ENCODE data around the gene ADGRD2. TPM values are rescaled to one million over a fixed set of nuclear protein-coding genes. Genes with fewer than 3 reads are reported as not detected.

Gene ADGRD2
- total RNA-seq, 2 experiments from 2014 or later: not detected

- H3K27ac Mint-ChIP-seq: no peak overlapping the region
- POLR2A ChIA-PET: no interaction called here
- H3K4me1 Mint-ChIP-seq (ENCODE audit: low read depth): no peaks in the 10 kb centered on the region
- CTCF ChIA-PET: interaction anchor here (1.3 kb wide), 1 partner anchor 22 kb away, joined by 4 read pairs; no protein-coding TSS in a partner anchor
- no peaks in the 10 kb centered on the region for H3K36me3 Mint-ChIP-seq
- no peak for DNase-seq
- H3K27me3 Mint-ChIP-seq: peaks cover 20% of the 10 kb centered on the region
- intact Hi-C loops (cut with micrococcal nuclease): no loop called here
- no peak overlapping the region for H3K4me3 Mint-ChIP-seq
- no peaks in the 10 kb centered on the region for H3K9me3 Mint-ChIP-seq
Observed at GRCh38 chr9:124439686-124440243, 10.5 kb upstream of the ADGRD2 start.

- CTCF ChIA-PET: interaction anchor here (1.3 kb wide), 1 partner anchor 23 kb away, joined by 4 read pairs; no protein-coding TSS in a partner anchor
- no peaks in the 10 kb centered on the region for H3K36me3 Mint-ChIP-seq
- H3K4me1 Mint-ChIP-seq (ENCODE audit: low read depth): no peaks in the 10 kb centered on the region
Observed at GRCh38 chr9:124440786-124441185, 9.5 kb upstream of the ADGRD2 start.

GRCh38 chr9:124441291-124441690, 9.0 kb upstream of the ADGRD2 start:
- intact Hi-C loops (cut with micrococcal nuclease): no loop called here
- Mint-ChIP-seq H3K27ac (no peak overlapping the region), H3K9me3 (no peaks in the 10 kb centered on the region), H3K27me3 (peaks cover 22% of the 10 kb centered on the region), H3K36me3 (no peaks in the 10 kb centered on the region), H3K4me1 (ENCODE audit: low read depth) (no peaks in the 10 kb centered on the region), H3K4me3 (no peak overlapping the region)
- ChIA-PET CTCF (no interaction called here), POLR2A (interaction anchor here (0.7 kb wide), 1 partner anchor 195 kb away, joined by 3 read pairs; no protein-coding TSS in a partner anchor)
- DNase-seq: no peak

More at GRCh38 chr9:124440786-124441185, 9.5 kb upstream of the ADGRD2 start:
- no peaks in the 10 kb centered on the region for H3K9me3 Mint-ChIP-seq
- intact Hi-C loops (cut with micrococcal nuclease): no loop called here
- H3K27me3 Mint-ChIP-seq: peaks cover 21% of the 10 kb centered on the region
- DNase-seq: no peak
- no peak overlapping the region for H3K27ac Mint-ChIP-seq
- no peak overlapping the region for H3K4me3 Mint-ChIP-seq
- POLR2A ChIA-PET: no interaction called here

DNA sequence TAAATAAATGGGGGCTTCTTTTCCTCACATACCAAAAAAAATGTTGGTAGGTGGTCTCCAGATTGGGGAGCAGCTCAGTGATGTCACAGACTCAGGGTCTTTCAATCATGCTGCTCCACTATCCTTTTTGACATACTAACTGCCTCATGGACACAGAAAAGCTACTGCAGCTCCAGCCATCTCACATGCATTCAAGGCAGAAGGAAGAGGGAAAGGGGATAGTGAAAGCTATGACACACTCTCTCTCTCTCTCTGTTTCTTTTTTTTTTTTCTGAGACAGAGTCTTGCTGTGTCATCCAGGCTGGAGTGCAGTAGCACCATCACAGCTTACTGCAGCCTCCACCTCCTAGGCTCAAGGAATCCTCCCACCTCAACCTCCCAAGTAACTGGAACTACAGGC, 7.9 kb upstream of the ADGRD2 start:
- Mint-ChIP-seq H3K36me3 (no peaks in the 10 kb centered on the region), H3K27ac (no peak overlapping the region), H3K27me3 (peaks cover 27% of the 10 kb centered on the region), H3K9me3 (no peaks in the 10 kb centered on the region), H3K4me3 (no peak overlapping the region), H3K4me1 (ENCODE audit: low read depth) (no peaks in the 10 kb centered on the region)
- DNase-seq: no peak
- ChIA-PET POLR2A (no interaction called here), CTCF (interaction anchor here (0.7 kb wide), 1 partner anchor 103 kb away, joined by 3 read pairs; no protein-coding TSS in a partner anchor)
- intact Hi-C loops (cut with micrococcal nuclease): no loop called here

DNA sequence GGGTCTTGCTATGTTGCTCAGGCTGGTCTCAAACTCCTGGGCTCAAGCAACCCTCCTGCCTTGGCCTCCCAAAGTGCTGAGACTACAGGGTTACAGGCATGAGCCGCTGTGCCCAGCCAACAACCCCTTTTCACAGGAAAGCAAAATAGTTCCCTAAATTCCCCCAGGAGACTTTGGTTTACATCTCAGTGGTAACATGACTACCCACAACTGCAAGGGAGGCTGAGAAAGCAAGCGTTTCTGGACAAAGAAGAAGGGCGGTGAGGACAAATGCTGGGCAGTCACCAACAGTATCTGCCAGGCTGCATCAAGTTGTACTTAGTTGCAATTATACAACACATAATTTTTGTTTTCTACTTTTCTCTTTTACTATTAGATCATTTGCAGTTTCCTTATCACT, 7.4 kb upstream of the ADGRD2 start:
- Mint-ChIP-seq H3K27ac (no peak overlapping the region), H3K9me3 (no peaks in the 10 kb centered on the region), H3K4me1 (ENCODE audit: low read depth) (no peaks in the 10 kb centered on the region), H3K27me3 (peaks cover 27% of the 10 kb centered on the region), H3K36me3 (no peaks in the 10 kb centered on the region), H3K4me3 (no peak overlapping the region)
- intact Hi-C loops (cut with micrococcal nuclease): no loop called here
- POLR2A ChIA-PET: no interaction called here
- CTCF ChIA-PET: interaction anchor here (0.6 to 0.7 kb wide), 2 partner anchors 12 to 103 kb away, joined by 3 read pairs; no protein-coding TSS in a partner anchor
- no peak for DNase-seq

DNA sequence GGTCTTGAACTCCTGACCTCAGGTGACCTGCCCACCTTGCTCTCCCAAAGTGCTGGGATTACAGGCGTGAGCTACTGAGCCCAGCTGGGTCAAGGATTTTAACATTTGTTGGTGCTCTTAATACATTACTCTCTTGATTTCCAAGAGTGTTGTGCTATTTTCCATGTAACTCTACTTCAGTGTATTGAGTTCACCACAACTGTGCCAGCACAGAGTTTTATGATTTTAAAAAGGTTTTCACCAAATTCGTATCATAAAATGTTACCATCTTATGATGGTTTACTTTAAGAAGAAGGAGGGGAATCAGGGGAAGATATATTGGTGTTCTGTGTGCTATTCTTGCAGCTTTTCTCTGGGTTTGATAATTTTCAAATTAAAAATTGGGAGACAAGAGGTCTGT, 6.6 kb upstream of the ADGRD2 start:
- Mint-ChIP-seq H3K27ac (no peak overlapping the region), H3K9me3 (no peaks in the 10 kb centered on the region), H3K4me3 (no peak overlapping the region), H3K36me3 (no peaks in the 10 kb centered on the region), H3K4me1 (ENCODE audit: low read depth) (no peaks in the 10 kb centered on the region), H3K27me3 (peaks cover 25% of the 10 kb centered on the region)
- DNase-seq: no peak
- ChIA-PET POLR2A (no interaction called here), CTCF (no interaction called here)
- intact Hi-C loops (cut with micrococcal nuclease): no loop called here

- Mint-ChIP-seq H3K4me3 (no peak overlapping the region), H3K4me1 (ENCODE audit: low read depth) (no peaks in the 10 kb centered on the region), H3K27ac (no peak overlapping the region), H3K36me3 (no peaks in the 10 kb centered on the region), H3K9me3 (no peaks in the 10 kb centered on the region), H3K27me3 (peaks cover 27% of the 10 kb centered on the region)
- POLR2A ChIA-PET: no interaction called here
- intact Hi-C loops (cut with micrococcal nuclease): no loop called here
- CTCF ChIA-PET: no interaction called here
- no peak for DNase-seq
Observed at GRCh38 chr9:124444166-124444565, 6.1 kb upstream of the ADGRD2 start.

GRCh38 chr9:124447297-124447661, 3.0 kb upstream of the ADGRD2 start:
- peaks cover 34% of the 10 kb centered on the region for H3K27me3 Mint-ChIP-seq
- H3K27ac Mint-ChIP-seq: no peak overlapping the region
- no peaks in the 10 kb centered on the region for H3K36me3 Mint-ChIP-seq
- no peak overlapping the region for H3K4me3 Mint-ChIP-seq
- POLR2A ChIA-PET: no interaction called here
- CTCF ChIA-PET: interaction anchor here (0.9 kb wide), 1 partner anchor 169 kb away, joined by 3 read pairs; no protein-coding TSS in a partner anchor
- DNase-seq: no peak
- no peaks in the 10 kb centered on the region for H3K4me1 Mint-ChIP-seq (ENCODE audit: low read depth)
- intact Hi-C loops (cut with micrococcal nuclease): no loop called here
- H3K9me3 Mint-ChIP-seq: no peaks in the 10 kb centered on the region

- peaks cover 37% of the 10 kb centered on the region for H3K27me3 Mint-ChIP-seq
- ChIA-PET CTCF (interaction anchor here (0.9 kb wide), 1 partner anchor 168 kb away, joined by 3 read pairs; no protein-coding TSS in a partner anchor), POLR2A (no interaction called here)
- H3K9me3 Mint-ChIP-seq: no peaks in the 10 kb centered on the region
- H3K4me3 Mint-ChIP-seq: no peak overlapping the region
- H3K36me3 Mint-ChIP-seq: no peaks in the 10 kb centered on the region
- intact Hi-C loops (cut with micrococcal nuclease): no loop called here
- DNase-seq: no peak
- H3K27ac Mint-ChIP-seq: no peak overlapping the region
- H3K4me1 Mint-ChIP-seq (ENCODE audit: low read depth): no peaks in the 10 kb centered on the region
Observed at GRCh38 chr9:124448019-124448418, 2.2 kb upstream of the ADGRD2 start.

DNA sequence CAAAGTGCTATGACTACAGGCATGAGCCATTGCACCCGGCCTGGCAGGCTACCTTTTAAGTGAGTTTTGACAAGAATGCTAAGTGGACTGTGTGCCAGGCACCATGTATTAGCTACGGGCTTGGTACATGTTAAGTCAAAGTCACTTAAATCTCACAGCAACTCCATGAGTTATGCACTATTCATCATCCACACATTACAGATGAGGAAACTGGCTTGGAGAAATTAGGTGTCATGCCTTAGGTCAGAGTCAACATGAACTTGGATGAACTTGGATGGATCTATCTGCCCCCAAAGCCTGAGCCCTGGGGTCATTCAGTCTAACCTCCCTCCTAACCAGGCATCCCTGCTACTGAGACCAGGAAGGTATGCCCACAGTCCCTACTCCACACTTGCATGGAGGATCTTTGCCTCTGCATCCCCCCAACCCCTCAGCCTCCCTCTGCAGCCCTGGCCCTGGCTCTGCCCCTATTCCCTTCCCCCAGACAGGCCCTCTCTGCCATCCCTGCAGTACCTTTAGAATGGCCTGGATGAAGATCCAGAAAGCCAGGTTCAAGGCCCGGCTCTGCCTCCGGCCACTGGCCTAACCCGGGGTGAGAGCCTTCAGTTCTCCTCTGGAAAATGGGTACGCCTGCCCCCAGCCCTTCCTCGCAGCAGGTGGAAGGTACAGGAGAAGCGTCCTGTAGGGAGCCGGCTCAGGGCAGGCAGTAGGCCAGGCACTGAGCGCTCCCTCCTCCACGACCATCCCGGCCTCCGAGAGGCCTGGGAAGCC, 685 bp upstream of the ADGRD2 start:
- Mint-ChIP-seq H3K4me1 (ENCODE audit: low read depth) (no peaks in the 10 kb centered on the region), H3K36me3 (no peaks in the 10 kb centered on the region), H3K27me3 (peaks cover 38% of the 10 kb centered on the region), H3K9me3 (no peaks in the 10 kb centered on the region), H3K4me3 (no peak overlapping the region), H3K27ac (no peak overlapping the region)
- no peak for DNase-seq
- CTCF ChIA-PET: no interaction called here
- intact Hi-C loops (cut with micrococcal nuclease): no loop called here
- POLR2A ChIA-PET: no interaction called here

DNA sequence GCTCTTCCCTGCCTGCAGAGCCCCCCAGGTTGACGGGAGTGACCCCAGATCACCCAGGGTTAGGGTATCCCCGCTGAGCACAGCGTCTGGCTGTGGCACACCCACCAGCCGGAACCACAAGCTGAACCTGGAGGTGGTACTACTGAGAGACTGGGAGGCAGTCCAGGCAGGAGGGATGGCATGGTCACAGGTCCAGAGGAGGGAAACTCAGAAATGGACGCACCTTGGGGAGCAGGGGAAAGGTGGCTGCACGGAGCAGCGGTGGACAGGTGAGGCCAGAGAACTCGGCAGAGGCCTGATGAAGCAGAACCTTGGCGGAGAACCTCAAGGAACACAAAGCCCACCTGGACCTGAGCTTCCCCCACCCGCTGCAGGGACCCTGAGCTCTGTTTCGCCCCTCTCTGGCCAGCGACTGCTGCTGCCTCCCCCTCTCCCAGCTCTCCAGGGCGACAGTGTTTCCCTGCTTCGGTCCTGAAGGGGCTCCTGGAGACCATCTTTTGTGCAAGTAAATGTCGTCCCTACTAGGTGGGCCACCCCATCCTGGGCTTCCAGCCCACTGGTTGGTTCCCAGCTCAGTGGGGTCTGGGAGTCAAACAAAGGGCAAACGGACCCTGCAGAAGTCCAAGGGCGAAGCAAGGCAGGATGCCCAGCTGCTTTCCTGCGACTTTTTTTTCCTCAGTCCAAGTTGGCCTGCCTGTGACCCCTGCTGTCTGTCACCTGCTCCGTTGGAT, 845 bp downstream of the ADGRD2 start:
- intact Hi-C loops (cut with micrococcal nuclease): no loop called here
- peaks cover 35% of the 10 kb centered on the region for H3K27me3 Mint-ChIP-seq
- no peaks in the 10 kb centered on the region for H3K4me1 Mint-ChIP-seq (ENCODE audit: low read depth)
- no peaks in the 10 kb centered on the region for H3K9me3 Mint-ChIP-seq
- H3K4me3 Mint-ChIP-seq: no peak overlapping the region
- no peaks in the 10 kb centered on the region for H3K36me3 Mint-ChIP-seq
- no peak for DNase-seq
- H3K27ac Mint-ChIP-seq: no peak overlapping the region
- CTCF ChIA-PET: no interaction called here
- POLR2A ChIA-PET: interaction anchor here (0.6 kb wide), 1 partner anchor 76 kb away, joined by 4 read pairs; no protein-coding TSS in a partner anchor

- CTCF ChIA-PET: no interaction called here
Observed at GRCh38 chr9:124452326-124452725, 2.1 kb downstream of the ADGRD2 start.

More at GRCh38 chr9:124452326-124452725, 2.1 kb downstream of the ADGRD2 start:
- Mint-ChIP-seq H3K4me1 (ENCODE audit: low read depth) (no peaks in the 10 kb centered on the region), H3K4me3 (no peak overlapping the region), H3K9me3 (no peaks in the 10 kb centered on the region), H3K36me3 (no peaks in the 10 kb centered on the region), H3K27ac (no peak overlapping the region), H3K27me3 (peaks cover 31% of the 10 kb centered on the region)
- POLR2A ChIA-PET: no interaction called here
- intact Hi-C loops (cut with micrococcal nuclease): no loop called here
- no peak for DNase-seq

Measured in activated CD4-positive, alpha-beta memory T cell treated with anti-CD3 and anti-CD28 coated beads for 36 hours (primary cell).